ENCODE results near the gene POU3F1. TPM values are rescaled to one million over a fixed set of nuclear protein-coding genes. Genes with fewer than 3 reads are reported as not detected.

The POU3F1 gene
- total RNA-seq, 1 donor: 0.27 TPM

GRCh38 chr1:38006008-38006828 is 40.4 kb downstream of the POU3F1 start:
- no peak for DNase-seq (ENCODE audit: low read depth in 2 of 3, low spot score in 2 of 3)

GRCh38 chr1:38005195-38006007 is 41.2 kb downstream of the POU3F1 start, which contains the start of gene FHL3:
FHL3 (minus strand) TSS chr1:38005514; CDS start chr1:37999412, 6,102 bp downstream.
- DNase-seq (ENCODE audit: low read depth in 2 of 3, low spot score in 2 of 3): peak in 2 of 3 donors; percentile 58 to 59

DNA sequence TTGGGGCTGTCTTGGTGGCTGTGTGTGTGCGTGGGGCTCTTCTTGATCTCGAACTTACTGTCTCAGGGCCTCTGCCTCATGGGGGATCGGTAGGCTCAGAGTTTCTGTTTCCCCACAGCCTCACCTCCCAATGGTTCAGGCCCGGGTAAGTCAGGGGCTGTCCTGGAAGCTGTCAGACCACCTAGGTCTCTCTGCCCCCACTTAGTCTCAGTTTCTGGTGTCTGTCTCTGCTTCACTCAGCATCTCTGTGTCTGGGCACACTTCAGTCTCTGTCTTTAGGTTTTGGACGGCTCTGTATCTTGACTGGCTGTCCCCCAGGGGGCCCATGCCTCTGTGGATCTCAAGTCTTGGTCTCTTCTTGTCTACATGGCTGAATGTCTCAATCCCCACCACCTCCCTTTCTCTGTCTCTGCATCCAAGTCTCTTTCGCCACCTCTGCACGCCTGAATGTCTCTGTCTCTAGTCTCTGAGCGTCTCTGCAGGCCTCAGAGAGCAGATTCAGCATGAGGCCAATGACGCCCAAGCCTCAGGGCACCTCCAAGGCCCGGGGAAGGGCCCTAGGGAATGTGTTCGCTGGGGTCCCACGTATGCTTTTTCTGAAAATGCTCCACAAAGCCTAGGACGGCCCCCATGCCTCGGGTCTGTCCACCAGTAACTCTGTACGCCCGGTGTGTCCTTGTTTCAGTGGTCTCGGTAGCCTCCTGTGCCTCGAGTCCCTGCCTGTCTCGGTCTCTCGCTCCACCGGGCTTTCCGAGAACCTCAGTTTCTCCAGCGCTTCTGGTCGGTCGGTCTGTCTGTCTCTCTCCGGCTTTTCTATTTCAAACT is 42.1 kb downstream of the POU3F1 start:
- no peak for DNase-seq (ENCODE audit: low read depth in 2 of 3, low spot score in 2 of 3)

- no peak for DNase-seq (ENCODE audit: low read depth in 2 of 3, low spot score in 2 of 3)
Measured at GRCh38 chr1:38003261-38004250, 43.0 kb downstream of the POU3F1 start.

DNA sequence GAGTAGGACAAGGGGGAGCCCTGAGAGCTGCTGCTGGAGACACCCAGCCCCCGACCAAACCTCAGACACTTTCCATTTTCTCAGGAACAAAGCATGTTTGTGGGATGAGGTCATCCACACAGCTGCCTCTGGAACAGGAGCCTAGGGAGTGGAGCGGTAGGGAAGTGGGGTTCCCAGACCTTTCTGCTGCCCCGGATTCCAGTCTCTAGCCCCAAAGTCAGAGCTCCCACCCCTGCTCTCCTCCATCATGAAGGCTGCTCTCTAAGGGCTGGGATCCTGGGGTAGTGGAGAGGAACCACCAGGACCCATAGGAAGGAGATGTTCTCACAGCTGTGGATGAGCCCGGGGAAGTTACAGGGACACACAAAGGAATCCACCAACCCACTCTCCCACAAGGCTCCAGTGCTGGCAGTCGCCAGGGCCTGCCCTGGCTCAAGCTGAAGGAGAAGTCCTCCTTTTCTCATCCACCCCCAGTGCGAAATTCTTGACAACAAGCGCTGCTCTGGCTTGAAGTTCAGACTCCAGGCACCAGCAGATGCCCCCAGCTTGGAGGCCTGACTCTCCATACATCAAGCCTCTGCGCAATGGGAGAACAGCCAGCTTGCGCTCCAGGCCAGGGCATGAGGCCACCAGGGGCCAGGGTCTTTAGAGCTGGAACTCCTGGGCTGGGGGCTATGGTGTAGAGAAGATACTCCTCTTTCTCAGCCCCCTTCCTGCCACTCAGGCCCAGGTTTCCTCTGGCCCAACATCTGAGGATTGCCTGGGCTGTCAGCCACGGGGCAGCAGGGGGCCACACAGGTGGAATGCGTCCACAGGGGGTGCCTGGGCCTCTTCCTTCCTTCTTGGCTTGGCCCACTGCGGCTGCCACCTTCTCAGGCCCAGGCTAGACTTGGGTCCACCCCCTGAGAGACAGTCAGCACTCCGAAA is 45.8 kb downstream of the POU3F1 start:
- peak in 2 of 3 donors; percentile 70 to 82 for DNase-seq (ENCODE audit: low read depth in 2 of 3, low spot score in 2 of 3)

GRCh38 chr1:38000233-38000528 is 46.4 kb downstream of the POU3F1 start:
- DNase-seq (ENCODE audit: low read depth in 2 of 3, low spot score in 2 of 3): no peak

- peak in 2 of 3 donors; percentile 61 to 85 for DNase-seq (ENCODE audit: low read depth in 2 of 3, low spot score in 2 of 3)
Measured at GRCh38 chr1:37999430-38000232, 47.0 kb downstream of the POU3F1 start.

GRCh38 chr1:37998913-37999429 is 47.6 kb downstream of the POU3F1 start:
- DNase-seq (ENCODE audit: low read depth in 2 of 3, low spot score in 2 of 3): no peak

GRCh38 chr1:37998089-37998808 is 48.3 kb downstream of the POU3F1 start:
- no peak for DNase-seq (ENCODE audit: low read depth in 2 of 3, low spot score in 2 of 3)

GRCh38 chr1:37997256-37998088 is 49.1 kb downstream of the POU3F1 start:
- no peak for DNase-seq (ENCODE audit: low read depth in 2 of 3, low spot score in 2 of 3)

GRCh38 chr1:37995751-37996345 is 50.7 kb downstream of the POU3F1 start:
- peak in 1 of 3 donors; percentile 47 for DNase-seq (ENCODE audit: low read depth in 2 of 3, low spot score in 2 of 3)

- DNase-seq (ENCODE audit: low read depth in 2 of 3, low spot score in 2 of 3): no peak
Measured at GRCh38 chr1:37994886-37995566, 51.6 kb downstream of the POU3F1 start.

Measured in hematopoietic multipotent progenitor cell (in vitro differentiated cells).